ENCODE data around the gene PDZD4.
"Not testable (repeated sequence)": the region's sequence is repeated elsewhere in the genome, so short reads cannot be mapped to it uniquely, and the experiment has no call there.

The PDZD4 gene

GRCh38 chrX:153831429-153832150 lies 1.2 kb upstream of the PDZD4 start:
- peak; percentile 5 to 22 for DNase-seq

- no peak for DNase-seq
These were observed 490 bp upstream of the PDZD4 start for GRCh38 chrX:153830640-153831428.

GRCh38 chrX:153829549-153829798 lies 870 bp downstream of the PDZD4 start:
- DNase-seq, result no peak

- DNase-seq, result no peak
These were observed 1.4 kb downstream of the PDZD4 start for GRCh38 chrX:153828723-153829548.

GRCh38 chrX:153828308-153828707 lies 2.0 kb downstream of the PDZD4 start:
- no peak for DNase-seq

GRCh38 chrX:153827903-153828302 lies 2.4 kb downstream of the PDZD4 start:
- DNase-seq, result no peak

- no peak for DNase-seq
These were observed 3.3 kb downstream of the PDZD4 start for GRCh38 chrX:153827016-153827415.

- no peak for DNase-seq
These were observed 5.3 kb downstream of the PDZD4 start for GRCh38 chrX:153825042-153825441.

GRCh38 chrX:153824348-153824747 lies 6.0 kb downstream of the PDZD4 start:
- DNase-seq, result no peak

GRCh38 chrX:153821066-153821465 lies 9.3 kb downstream of the PDZD4 start:
- no peak for DNase-seq

GRCh38 chrX:153820601-153821000 lies 9.7 kb downstream of the PDZD4 start:
- DNase-seq, result no peak

- peak; percentile 9 to 53 for DNase-seq
These were observed 10.8 kb downstream of the PDZD4 start for GRCh38 chrX:153819384-153820040.

- DNase-seq, result peak in 1 of 2 donors; percentile 11
These were observed 11.6 kb downstream of the PDZD4 start for GRCh38 chrX:153818571-153819383.

GRCh38 chrX:153818064-153818463 lies 12.3 kb downstream of the PDZD4 start:
- DNase-seq, result not testable (repeated sequence)

GRCh38 chrX:153816831-153817690 lies 13.3 kb downstream of the PDZD4 start:
- DNase-seq, result peak in 1 of 2 donors; percentile 12

- no peak for DNase-seq
These were observed 15.6 kb downstream of the PDZD4 start for GRCh38 chrX:153814591-153815315.

- DNase-seq, result no peak
These were observed 17.2 kb downstream of the PDZD4 start for GRCh38 chrX:153813161-153813560.

- no peak for DNase-seq
These were observed 18.1 kb downstream of the PDZD4 start for GRCh38 chrX:153812220-153812619.

GRCh38 chrX:153807976-153808375 lies 22.4 kb downstream of the PDZD4 start:
- DNase-seq, result no peak

- no peak for DNase-seq
These were observed 23.3 kb downstream of the PDZD4 start for GRCh38 chrX:153806999-153807575.
